ENCODE results near the gene NIPAL3. TPM values are rescaled to one million over a fixed set of nuclear protein-coding genes. Genes with fewer than 3 reads are reported as not detected.

The NIPAL3 gene
- polyA plus RNA-seq, 1 donor (not counting 4 experiments of a cell fraction or from before 2014, with no cell fraction given), result 30.5 TPM

DNA sequence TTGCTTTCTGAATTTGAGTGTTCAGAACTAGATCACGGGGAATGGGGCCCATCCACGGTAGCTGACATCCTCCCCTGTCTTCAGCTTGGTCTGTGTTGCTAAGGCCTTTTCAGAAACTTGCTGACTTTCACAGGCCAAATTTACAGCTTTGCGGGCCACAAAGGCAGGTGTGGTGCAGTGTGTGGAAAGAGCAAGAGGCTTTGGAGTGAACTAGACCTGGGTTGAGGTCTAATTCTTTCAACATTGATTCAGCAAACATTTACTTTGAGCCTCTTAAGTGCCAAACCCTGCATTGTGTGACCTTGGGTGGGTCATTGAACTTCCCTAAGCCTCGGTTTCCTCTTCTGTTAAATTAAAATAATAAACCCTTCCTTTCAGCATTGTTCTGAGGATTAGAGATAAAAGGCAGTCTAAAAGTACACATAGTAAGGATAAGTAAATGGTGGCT is 26.3 kb upstream of the NIPAL3 start:
- Histone ChIP-seq H3K27me3 (ENCODE audit: control insufficient read depth, extremely low read depth, insufficient read depth, low read length) (no peaks in the 10 kb centered on the region), H3K4me2 (ENCODE audit: control insufficient read depth, extremely low read depth, insufficient read depth, low read depth, low read length) (no peak overlapping the region), H4K20me1 (ENCODE audit: control insufficient read depth, extremely low read depth, insufficient read depth, low read length) (no peaks in the 10 kb centered on the region), H3K36me3 (ENCODE audit: control insufficient read depth in 2 of 2, extremely low read depth in 1 of 2, insufficient read depth in 2 of 2, low read length in 2 of 2) (peaks cover 7 to 22% of the 10 kb centered on the region in 2 experiments), H2AFZ (ENCODE audit: control insufficient read depth, low read length) (no peak overlapping the region), H3K9me3 (ENCODE audit: control insufficient read depth, low read depth, low read length) (no peaks in the 10 kb centered on the region), H3K27ac (ENCODE audit: control insufficient read depth, insufficient read depth, low read length) (no peak overlapping the region), H3K79me2 (ENCODE audit: control insufficient read depth, insufficient read depth, low read length) (peaks cover 2% of the 10 kb centered on the region), H3K9ac (ENCODE audit: control insufficient read depth, extremely low read depth, insufficient read depth, low read length) (no peak overlapping the region), H3K9me1 (ENCODE audit: control insufficient read depth, extremely low read depth, insufficient read depth, low read length) (no peaks in the 10 kb centered on the region), H3K4me1 (ENCODE audit: control insufficient read depth, extremely low read depth, insufficient read depth, low read length) (peaks cover 48% of the 10 kb centered on the region), H3K4me3 (ENCODE audit: control insufficient read depth in 2 of 3, extremely low read depth in 1 of 3, insufficient read depth in 2 of 3, low read depth in 1 of 3, low read length in 3 of 3) (no peak overlapping the region)
- FAIRE-seq, result no peak
- no peak for TF ChIP-seq EZH2 (IDR thresholded peaks at IDR 0.05; ENCODE audit: low read length)
- TF ChIP-seq, protein P1, sequence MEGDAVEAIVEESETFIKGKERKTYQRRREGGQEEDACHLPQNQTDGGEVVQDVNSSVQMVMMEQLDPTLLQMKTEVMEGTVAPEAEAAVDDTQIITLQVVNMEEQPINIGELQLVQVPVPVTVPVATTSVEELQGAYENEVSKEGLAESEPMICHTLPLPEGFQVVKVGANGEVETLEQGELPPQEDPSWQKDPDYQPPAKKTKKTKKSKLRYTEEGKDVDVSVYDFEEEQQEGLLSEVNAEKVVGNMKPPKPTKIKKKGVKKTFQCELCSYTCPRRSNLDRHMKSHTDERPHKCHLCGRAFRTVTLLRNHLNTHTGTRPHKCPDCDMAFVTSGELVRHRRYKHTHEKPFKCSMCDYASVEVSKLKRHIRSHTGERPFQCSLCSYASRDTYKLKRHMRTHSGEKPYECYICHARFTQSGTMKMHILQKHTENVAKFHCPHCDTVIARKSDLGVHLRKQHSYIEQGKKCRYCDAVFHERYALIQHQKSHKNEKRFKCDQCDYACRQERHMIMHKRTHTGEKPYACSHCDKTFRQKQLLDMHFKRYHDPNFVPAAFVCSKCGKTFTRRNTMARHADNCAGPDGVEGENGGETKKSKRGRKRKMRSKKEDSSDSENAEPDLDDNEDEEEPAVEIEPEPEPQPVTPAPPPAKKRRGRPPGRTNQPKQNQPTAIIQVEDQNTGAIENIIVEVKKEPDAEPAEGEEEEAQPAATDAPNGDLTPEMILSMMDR (optimal IDR thresholded peaks at IDR 0.05 in 1 of 3, IDR thresholded peaks at IDR 0.05 in 1 of 3, conservative IDR thresholded peaks at IDR 0.05 in 1 of 3; ENCODE audit: extremely low read depth in 1 of 3, insufficient read depth in 2 of 3, low read length in 3 of 3), result no peak
- no peak for DNase-seq (ENCODE audit: low read depth, low spot score)
- dilution Hi-C loops (cut with MboI; ENCODE audit: extremely low pct_ligation_motif_present, low sequenced_read_pairs), result no loop called here

DNA sequence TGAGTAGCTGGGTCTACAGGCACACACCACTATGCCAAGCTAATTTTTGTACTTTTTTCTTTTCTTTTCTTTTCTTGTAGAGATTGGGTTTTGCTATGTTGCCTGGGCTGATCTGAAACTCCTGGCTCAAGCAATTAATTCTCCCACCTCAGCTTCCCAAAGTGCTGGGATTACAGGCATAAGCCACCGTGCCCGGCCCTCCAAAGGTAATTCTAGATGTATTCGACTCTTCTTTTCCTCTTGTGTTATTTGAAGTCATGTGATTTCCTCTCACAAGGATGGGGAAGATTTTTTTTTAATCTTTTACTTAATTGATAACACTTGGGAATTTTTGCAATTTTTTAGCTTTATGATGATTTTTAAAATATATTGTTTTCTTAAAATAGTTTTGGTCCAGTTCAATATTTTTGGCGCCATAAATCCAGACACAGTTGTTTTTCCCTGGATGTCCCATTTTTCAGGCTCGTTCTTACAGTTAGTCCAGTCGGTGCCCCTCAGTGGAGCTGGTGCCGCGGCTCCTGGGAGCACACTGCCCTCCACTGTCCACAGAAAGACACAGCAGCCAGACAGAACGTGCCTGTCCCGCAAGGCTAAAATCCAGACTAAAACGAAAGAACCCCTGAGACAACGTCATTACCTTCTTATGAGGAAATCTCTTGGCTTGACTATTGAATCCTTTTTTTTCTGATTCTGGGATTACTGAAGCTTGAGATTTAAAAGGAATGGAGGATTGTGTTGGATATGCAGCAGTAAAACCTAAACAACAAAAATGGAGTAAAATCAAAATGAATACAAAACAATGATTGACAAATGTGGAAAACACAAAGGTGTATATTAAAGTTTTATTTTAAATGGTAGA is 24.4 kb upstream of the NIPAL3 start:
- FAIRE-seq, result peak; percentile 59
- Histone ChIP-seq H3K9me3 (ENCODE audit: control insufficient read depth, low read depth, low read length) (no peaks in the 10 kb centered on the region), H3K9me1 (ENCODE audit: control insufficient read depth, extremely low read depth, insufficient read depth, low read length) (no peaks in the 10 kb centered on the region), H2AFZ (ENCODE audit: control insufficient read depth, low read length) (peak overlapping the region; percentile 16), H3K4me3 (ENCODE audit: control insufficient read depth in 2 of 3, extremely low read depth in 1 of 3, insufficient read depth in 2 of 3, low read depth in 1 of 3, low read length in 3 of 3) (peak overlapping the region in 1 of 3 experiments; percentile 13), H4K20me1 (ENCODE audit: control insufficient read depth, extremely low read depth, insufficient read depth, low read length) (no peaks in the 10 kb centered on the region), H3K36me3 (ENCODE audit: control insufficient read depth in 2 of 2, extremely low read depth in 1 of 2, insufficient read depth in 2 of 2, low read length in 2 of 2) (peaks cover 7 to 22% of the 10 kb centered on the region in 2 experiments), H3K27ac (ENCODE audit: control insufficient read depth, insufficient read depth, low read length) (peak overlapping the region; percentile 73), H3K9ac (ENCODE audit: control insufficient read depth, extremely low read depth, insufficient read depth, low read length) (peak overlapping the region; percentile 72), H3K27me3 (ENCODE audit: control insufficient read depth, extremely low read depth, insufficient read depth, low read length) (no peaks in the 10 kb centered on the region), H3K4me1 (ENCODE audit: control insufficient read depth, extremely low read depth, insufficient read depth, low read length) (peaks cover 32% of the 10 kb centered on the region), H3K79me2 (ENCODE audit: control insufficient read depth, insufficient read depth, low read length) (peaks cover 2% of the 10 kb centered on the region), H3K4me2 (ENCODE audit: control insufficient read depth, extremely low read depth, insufficient read depth, low read depth, low read length) (peak overlapping the region; percentile 76)
- TF ChIP-seq, protein P1 (optimal IDR thresholded peaks at IDR 0.05 in 1 of 3, IDR thresholded peaks at IDR 0.05 in 1 of 3, conservative IDR thresholded peaks at IDR 0.05 in 1 of 3; ENCODE audit: extremely low read depth in 1 of 3, insufficient read depth in 2 of 3, low read length in 3 of 3), result peak; percentile 91 to 99 (median 98)
- no peak for TF ChIP-seq EZH2 (IDR thresholded peaks at IDR 0.05; ENCODE audit: low read length)
- DNase-seq (ENCODE audit: low read depth, low spot score), result no peak
- dilution Hi-C loops (cut with MboI; ENCODE audit: extremely low pct_ligation_motif_present, low sequenced_read_pairs), result loop anchor here (10.0 kb wide), 1 partner anchor 196 kb away; no protein-coding TSS in a partner anchor

All from keratinocyte (primary cell).